GM12865 (cell line): ENCODE measurements around the gene MMADHC.

Source experiments
- DNase-seq: peaks from one replicate; pipeline ENCODE4 v3.0.0; 2010; ENCODE audit warnings: low read depth
- H3K4me3 ChIP-seq: 2 replicates; pipeline ENCODE4 v1.5.1; 2011; ENCODE audit warnings: mild to moderate bottlenecking, low read depth, low read length, control low read depth
- CTCF ChIP-seq: IDR thresholded peaks from 2 replicates; pipeline ENCODE4 v1.5.1; 2011; ENCODE audit warnings: low read length, control low read depth, low read depth, inconsistent platforms; ENCODE audit not compliant: insufficient read depth; ENCODE audit errors: missing control alignments

Gene MMADHC

GRCh38 chr2:149526689-149527088 is 60.9 kb downstream of the MMADHC start:
- H3K4me3 ChIP-seq = no peak overlapping the region
- no peak for TF ChIP-seq CTCF
- DNase-seq = no peak

DNA sequence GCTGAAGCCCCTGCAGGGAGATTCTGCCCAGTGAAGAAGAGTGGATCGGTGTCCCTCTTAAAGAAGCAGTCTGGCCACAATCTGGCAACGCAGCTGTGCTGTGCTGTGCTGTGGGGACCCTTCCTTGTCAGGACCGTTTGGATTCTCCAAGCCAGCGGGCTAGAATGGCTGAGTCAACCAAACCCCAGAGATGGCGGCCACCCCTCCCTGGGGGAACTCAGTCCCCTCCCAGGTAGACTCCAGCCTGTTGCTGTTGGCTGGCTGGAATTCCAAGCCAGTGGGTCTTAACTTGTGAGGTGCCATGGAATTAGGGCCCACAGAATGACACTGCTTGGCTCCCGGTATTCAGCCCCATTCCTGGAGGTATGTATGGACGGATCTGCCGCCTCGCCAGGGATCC is 62.3 kb downstream of the MMADHC start:
- no peak for TF ChIP-seq CTCF
- no peak overlapping the region for H3K4me3 ChIP-seq

More for the DNA sequence above, 62.3 kb downstream of the MMADHC start:
- DNase-seq = no peak
